ENCODE results near the gene C9orf50.

C9orf50 gene

DNA sequence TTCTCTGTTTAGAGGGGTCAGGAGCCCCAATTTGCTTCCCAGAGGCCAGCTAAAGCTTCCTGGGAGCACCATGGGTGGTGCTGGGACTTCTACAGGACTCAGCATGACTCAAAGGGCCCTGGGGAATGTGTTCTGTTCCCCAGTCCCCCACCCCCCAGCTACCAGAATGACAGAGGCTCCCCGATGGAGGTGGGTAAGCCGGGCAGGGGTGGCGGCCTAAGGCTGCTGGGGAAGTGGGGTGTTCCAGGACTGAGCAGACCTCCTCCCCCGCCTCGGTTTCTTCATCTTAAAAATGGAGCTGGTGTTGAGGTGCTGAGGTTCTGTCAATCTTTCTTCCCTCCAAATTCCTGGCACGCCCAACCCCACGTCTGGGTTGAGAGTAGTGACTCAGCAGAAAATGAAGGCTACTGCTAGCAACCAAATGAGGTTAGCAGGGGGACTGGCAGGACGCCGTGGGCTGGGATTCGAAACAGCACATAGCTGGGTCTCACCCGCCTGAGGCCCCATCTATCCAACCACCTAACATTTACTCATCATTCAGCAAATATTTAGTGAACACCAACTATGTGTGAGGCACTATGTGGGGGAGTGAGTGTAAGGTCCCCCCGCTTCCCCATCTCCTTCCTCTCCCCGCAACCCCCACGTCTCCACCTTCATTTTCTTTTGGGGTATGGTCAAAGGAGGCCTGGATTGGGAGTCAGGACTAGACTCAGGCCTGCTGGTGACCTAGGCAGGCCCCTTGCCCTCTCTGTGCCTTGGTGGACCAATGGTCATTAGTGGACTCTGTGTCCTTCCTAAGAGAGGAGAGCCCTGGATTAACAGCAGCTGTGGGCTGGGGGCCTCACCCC is 50.2 kb downstream of the C9orf50 start:
- no peak for DNase-seq (ENCODE audit: low read depth)

DNA sequence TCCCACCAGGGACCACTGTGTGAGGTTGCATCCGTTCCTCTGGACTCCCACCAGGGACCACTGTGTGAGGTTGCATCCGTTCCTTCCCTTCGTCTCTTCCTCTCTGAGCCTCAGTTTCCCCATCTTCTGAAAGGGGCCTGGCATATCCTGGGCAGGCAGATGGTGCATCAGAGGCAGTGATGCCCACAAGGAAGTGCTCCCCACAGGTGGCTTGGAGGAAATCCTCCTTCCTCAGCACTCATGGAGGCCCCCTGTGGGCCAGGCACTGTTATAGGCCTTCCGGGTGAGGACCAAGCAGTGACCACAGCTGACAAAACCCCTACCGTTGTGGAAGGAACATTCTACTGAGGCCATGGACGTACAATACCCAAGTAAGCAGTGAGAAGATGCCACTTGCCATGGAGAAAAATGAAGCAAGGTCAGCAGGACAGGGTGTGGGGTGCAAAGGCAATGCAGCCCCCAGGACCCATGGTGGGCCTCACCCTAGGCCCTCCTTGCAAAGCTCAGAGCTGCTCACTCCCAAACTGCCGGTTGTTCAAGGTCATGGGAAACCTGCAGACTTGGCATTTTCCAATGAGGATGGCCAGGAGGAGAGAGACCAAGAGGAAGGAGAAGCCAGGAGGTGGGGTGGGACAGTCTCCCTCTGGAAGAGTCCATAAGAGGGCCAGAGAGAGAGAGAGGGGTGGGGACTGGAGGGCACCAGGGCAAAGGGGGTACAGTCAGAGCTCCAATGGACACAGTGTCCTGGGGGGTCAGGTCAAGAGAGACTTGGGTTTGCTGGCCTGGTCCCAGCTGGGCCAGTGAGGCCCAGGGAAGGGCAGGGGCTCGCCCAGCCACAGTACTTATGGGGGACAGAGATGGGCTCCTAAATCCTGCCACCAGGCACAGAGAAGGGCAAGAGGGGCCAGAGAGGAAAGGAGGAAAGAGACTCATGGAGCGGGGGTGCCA is 51.1 kb downstream of the C9orf50 start:
- no peak for DNase-seq (ENCODE audit: low read depth)

GRCh38 chr9:129568560-129569501 is 52.1 kb downstream of the C9orf50 start:
- DNase-seq (ENCODE audit: low read depth), result no peak

GRCh38 chr9:129567842-129568559 is 52.9 kb downstream of the C9orf50 start:
- no peak for DNase-seq (ENCODE audit: low read depth)

DNA sequence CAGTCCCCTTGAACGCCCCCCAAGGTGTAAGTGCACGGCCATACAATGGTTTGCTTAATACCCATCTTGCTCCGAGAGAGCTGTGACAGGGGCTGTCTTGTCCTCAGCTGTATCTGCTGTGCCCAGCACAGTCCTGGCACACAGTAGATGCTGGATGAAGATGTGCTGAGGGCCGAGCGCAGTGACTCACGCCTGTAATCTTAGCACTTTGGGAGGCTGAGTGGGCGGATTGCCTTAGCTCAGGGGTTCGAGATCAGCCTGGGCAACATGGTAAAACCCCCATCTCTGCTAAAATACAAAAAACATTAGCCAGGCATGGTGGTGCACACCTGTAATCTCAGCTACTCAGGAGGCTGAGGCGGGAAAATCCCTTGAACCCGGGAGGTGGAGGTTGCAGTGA is 53.6 kb downstream of the C9orf50 start:
- DNase-seq (ENCODE audit: low read depth), result no peak

GRCh38 chr9:129566563-129567266 is 54.2 kb downstream of the C9orf50 start:
- no peak for DNase-seq (ENCODE audit: low read depth)

DNA sequence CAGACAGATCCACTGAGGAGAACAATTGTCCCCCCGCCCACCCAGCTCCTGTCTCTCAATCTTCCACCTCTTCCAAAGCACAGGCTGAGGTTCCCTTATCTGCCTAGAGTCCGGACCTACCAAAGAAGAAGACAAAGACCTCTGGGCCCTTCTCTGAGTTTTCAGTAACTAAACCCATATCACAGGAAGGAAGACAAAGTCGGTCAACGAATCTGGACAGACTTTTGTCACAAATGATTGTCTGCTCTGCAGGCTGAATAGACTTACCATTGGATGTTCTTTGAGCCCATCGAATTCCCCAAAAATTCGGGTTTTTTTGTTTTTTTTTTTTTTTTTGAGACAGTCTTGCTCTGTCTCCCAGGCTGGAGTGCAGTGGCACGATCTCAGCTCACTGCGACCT is 58.0 kb downstream of the C9orf50 start:
- no peak for DNase-seq (ENCODE audit: low read depth)

DNA sequence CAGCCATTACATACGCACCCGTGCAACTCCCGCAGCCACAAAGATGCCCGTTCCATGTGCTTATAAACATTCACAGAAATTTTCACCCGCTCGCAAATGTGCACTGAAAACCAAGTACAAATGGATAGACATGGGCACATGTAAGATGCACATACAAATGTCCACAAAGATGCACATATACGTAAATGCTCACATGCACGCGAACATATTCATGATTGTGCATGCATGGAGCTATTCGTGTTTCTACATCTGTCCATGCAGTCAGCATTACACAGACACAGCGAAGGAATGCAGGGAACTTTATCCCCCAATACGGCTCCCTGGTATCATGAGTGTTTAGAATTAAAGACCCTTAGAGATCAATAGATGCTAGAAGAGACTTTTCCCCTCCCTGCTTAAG is 58.4 kb downstream of the C9orf50 start:
- no peak for DNase-seq (ENCODE audit: low read depth)

All from activated T-cell treated with anti-CD3 and anti-CD28 coated beads for 1 hour (primary cell).